GM12878 (cell line): Measurements from ENCODE around the gene PLB1. TPM values are rescaled to one million over a fixed set of nuclear protein-coding genes. Genes with fewer than 3 reads are reported as not detected.

Source experiments
- ATAC-seq: fragments of 200-7000 bp; cut with Tn5 transposase; 3 replicates; pipeline ENCODE4 v1.9.1; 2020; ENCODE audit warnings: mild to moderate bottlenecking, moderate library complexity
- BruUV-seq: library from RNA; stranded (reverse); fragments of 400-500 nt; replicated peaks from 2 replicates; lab custom pipeline; 2021; lab: Mats Ljungman, UMichigan
- CTCF ChIA-PET: fragments of 300-600 bp; sonication (Branson Sonifier 250); formaldehyde crosslinking; extraction: SDS; loops from one replicate; lab custom pipeline; 2021; ENCODE audit warnings: inconsistent platforms; lab: Yijun Ruan, JAX
- POLR2A ChIA-PET: fragments of 350-600 bp; formaldehyde crosslinking; extraction: SDS; loops from one replicate; lab custom pipeline; 2021; ENCODE audit warnings: inconsistent platforms; lab: Charles Lee
- RAD21 ChIA-PET: fragments of 300-600 bp; sonication (Branson Sonifier 250); formaldehyde crosslinking; loops from one replicate; lab custom pipeline; 2023; ENCODE audit warnings: antibody characterized with exemption; ENCODE audit not compliant: unreplicated experiment; lab: Charles Lee
- SMC1A ChIA-PET: fragments of 300-600 bp; sonication (Branson Sonifier 250); formaldehyde crosslinking; loops from one replicate; lab custom pipeline; 2023; ENCODE audit not compliant: unreplicated experiment, uncharacterized antibody; lab: Charles Lee
- DNase-seq: peaks from one replicate; pipeline ENCODE4 v3.0.0-alpha.2; 2011; ENCODE audit warnings: low read depth, low spot score
- FAIRE-seq: peaks from 3 replicates; lab custom pipeline; 2011; peaks lifted over from hg19 to GRCh38; lab: Jason Lieb, UNC
- H2AFZ ChIP-seq: 2 replicates; pipeline ENCODE4 v1.6.0; 2011; ENCODE audit warnings: low read depth, low read length, control low read depth; ENCODE audit not compliant: control insufficient read depth
- H3K27ac ChIP-seq: 2 replicates; pipeline ENCODE4 v1.5.1; 2011; ENCODE audit warnings: control low read depth; ENCODE audit not compliant: control insufficient read depth, insufficient read depth
- H3K27me3 ChIP-seq, 2 experiments: replicated peaks in 1 of 2; 2 replicates each; pipeline versions ENCODE4 v1.6.0 to v1.6.1; 2011; ENCODE audit warnings: low read length in 1 of 2; ENCODE audit not compliant: control insufficient read depth in 2 of 2, insufficient read depth in 2 of 2
- H3K36me3 ChIP-seq, 2 experiments: 2 replicates each; pipeline ENCODE4 v1.5.1; 2011; ENCODE audit warnings: low read length in 1 of 2; ENCODE audit not compliant: control insufficient read depth in 2 of 2, insufficient read depth in 2 of 2
- H3K4me1 ChIP-seq: 2 replicates; pipeline ENCODE4 v1.6.1; 2011; ENCODE audit warnings: mild to moderate bottlenecking, low read length, moderate library complexity, mixed read lengths; ENCODE audit not compliant: control insufficient read depth, insufficient read depth
- H3K4me2 ChIP-seq: 2 replicates; pipeline ENCODE4 v1.6.0; 2011; ENCODE audit warnings: control low read depth; ENCODE audit not compliant: control insufficient read depth, insufficient read depth
- H3K4me3 ChIP-seq: fragments of 200-600 bp; sonication (generic); 2 replicates; pipeline ENCODE4 v1.5.1; 2016
- H3K79me2 ChIP-seq: 2 replicates; pipeline ENCODE4 v1.6.0; 2011; ENCODE audit warnings: low read length; ENCODE audit not compliant: control insufficient read depth, insufficient read depth
- H3K9ac ChIP-seq: 2 replicates; pipeline ENCODE4 v1.8.0; 2011; ENCODE audit warnings: low read length, control low read depth, mixed read lengths; ENCODE audit not compliant: control insufficient read depth, insufficient read depth
- H3K9me3 ChIP-seq: replicated peaks from 3 replicates; pipeline ENCODE4 v1.5.1; 2011; ENCODE audit warnings: mild to moderate bottlenecking, low read length; ENCODE audit not compliant: control insufficient read depth, insufficient read depth
- H4K20me1 ChIP-seq: 2 replicates; pipeline ENCODE4 v1.6.0; 2011; ENCODE audit not compliant: control insufficient read depth, insufficient read depth
- ETV6 ChIP-seq, 2 experiments: fragments of 450-650 bp in 1 of 2; IDR thresholded peaks in 1 of 2; conservative IDR thresholded peaks in 1 of 2; 2 replicates each; pipeline ENCODE4 v1.6.1; 2014; ENCODE audit warnings: antibody characterized with exemption in 1 of 2, borderline replicate concordance in 1 of 2, low read depth in 1 of 2, mild to moderate bottlenecking in 1 of 2, moderate library complexity in 1 of 2
- SPI1 ChIP-seq: IDR thresholded peaks from 2 replicates; pipeline ENCODE4 v1.6.1; 2011; ENCODE audit warnings: low read depth, mild to moderate bottlenecking, low read length, moderate library complexity, borderline replicate concordance; ENCODE audit not compliant: insufficient read depth
- SREBF2 ChIP-seq: IDR thresholded peaks from 2 replicates; pipeline ENCODE4 v1.6.1; 2012; ENCODE audit warnings: mild to moderate bottlenecking, low read length
- TCF3 ChIP-seq: IDR thresholded peaks from 2 replicates; pipeline ENCODE4 v1.6.1; 2012; ENCODE audit warnings: low read depth, mild to moderate bottlenecking, low read length, borderline replicate concordance; ENCODE audit not compliant: insufficient read depth
- ZZZ3 ChIP-seq: IDR thresholded peaks from 2 replicates; pipeline ENCODE4 v1.6.1; 2011; ENCODE audit warnings: low read depth; ENCODE audit not compliant: control insufficient read depth, insufficient read length
- WGBS: methylation state at CpG from one replicate; pipeline ENCODE4 v1.1.6; 2016; ENCODE audit warnings: low lambda C conversion rate; ENCODE audit not compliant: insufficient replicate concordance, insufficient coverage; ENCODE audit errors: missing lambda C conversion rate; 5-methylcytosine and 5-hydroxymethylcytosine counted together
- in situ Hi-C: fragments of 300-500 bp; cut with MboI; formaldehyde crosslinking; loops from 9 replicates; pipeline ENCODE4 v1.14.3; 2018; ENCODE audit warnings: mixed read lengths
- intact Hi-C: fragments of 100-400 bp; cut with micrococcal nuclease; formaldehyde crosslinking; loops from one replicate; pipeline ENCODE4 v1.14.2; 2022; ENCODE audit not compliant: unreplicated experiment
- polyA plus RNA-seq, 11 experiments: library from polyadenylated mRNA; depleted of rRNA in 4 of 11; unstranded in 6 of 11; stranded (reverse) in 5 of 11; fragments of >200 nt; fragmentation: Nextera tagmentation in 4 of 11; fragmentation: Illumina TruSeq in 1 of 11; extraction: Ambion mirVana in 4 of 11; extraction: Trizol in 1 of 11; gene quantifications; 1 replicate in 1 of 11; 2 replicates in 10 of 11; pipeline versions ENCODE4 v1.2.1 to v1.2.3, GENCODE V29; 2011 to 2016; ENCODE audit warnings: inconsistent platforms in 2 of 11, missing spikeins in 2 of 11, low read depth in 1 of 11
- total RNA-seq, 4 experiments: library from RNA; depleted of rRNA in 3 of 4; stranded (reverse); fragments of >200 nt in 3 of 4; fragmentation: Illumina TruSeq in 1 of 4; extraction: Trizol in 1 of 4; gene quantifications; 2 replicates each; pipeline versions ENCODE4 v1.2.1 to v1.2.3, GENCODE V29; 2013 to 2021

PLB1 gene
- total and polyA plus RNA-seq, 10 of the 15 experiments (the other 5 are each of a cell fraction or from before 2014, with no cell fraction given), result 0.03 to 0.49 (median 0.28) TPM

DNA sequence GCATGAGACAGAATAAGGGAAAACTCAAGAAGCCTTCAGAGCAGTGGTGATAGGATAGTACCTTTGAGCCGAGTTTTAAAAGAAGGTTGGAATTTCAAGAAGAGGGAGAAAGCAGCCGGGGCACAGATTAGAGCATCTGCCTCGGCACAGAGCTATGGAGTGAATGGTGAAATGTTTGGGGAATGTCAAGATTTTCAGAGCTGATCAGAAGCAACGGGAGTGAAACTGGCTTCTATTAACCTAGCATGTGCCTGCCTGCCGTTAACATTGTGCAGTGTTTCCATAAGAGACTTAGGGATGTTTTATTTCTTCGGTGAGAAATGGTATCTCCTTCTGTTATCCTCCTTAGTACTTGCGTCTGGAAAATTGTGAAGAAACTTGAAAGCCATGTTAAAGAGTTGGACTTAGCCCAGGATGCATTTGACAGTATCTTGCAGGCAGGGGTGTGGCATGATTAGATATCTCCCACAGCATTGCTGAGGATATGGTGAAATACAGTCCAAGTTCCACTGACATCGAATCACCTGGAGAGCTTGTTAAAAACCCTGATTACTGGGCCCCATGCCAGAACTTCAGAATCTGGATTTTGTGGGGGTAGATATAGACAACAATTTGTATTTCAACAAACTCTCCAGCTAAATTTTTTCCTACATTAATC lies 158.9 kb downstream of the PLB1 start:
- ChIA-PET CTCF (interaction anchor here (0.7 kb wide), 1 partner anchor 60 kb away, joined by 3 read pairs; no protein-coding TSS in a partner anchor), RAD21 (no interaction called here), SMC1A (no interaction called here), POLR2A (interaction anchor here (0.9 kb wide), 1 partner anchor 97 kb away, joined by 3 read pairs; the partner anchor contains the start of gene PPP1CB)
- Histone ChIP-seq H3K36me3 (no peaks in the 10 kb centered on the region), H3K4me1 (peaks cover 6% of the 10 kb centered on the region), H3K27ac (no peak overlapping the region), H3K4me2 (no peak overlapping the region), H3K27me3 (no peaks in the 10 kb centered on the region), H3K4me3 (no peak overlapping the region), H4K20me1 (no peaks in the 10 kb centered on the region), H3K79me2 (no peaks in the 10 kb centered on the region), H3K9ac (no peak overlapping the region), H3K9me3 (no peaks in the 10 kb centered on the region), H2AFZ (no peak overlapping the region)
- no TSS peak for BruUV-seq
- ATAC-seq (no peak), FAIRE-seq (no peak), DNase-seq (no peak)
- TF ChIP-seq SPI1, result no peak
- no peak for TF ChIP-seq TCF3
- no peak for TF ChIP-seq ETV6 (conservative IDR thresholded peaks at IDR 0.05 in 1 of 2, IDR thresholded peaks at IDR 0.05 in 1 of 2; ENCODE audit: borderline replicate concordance in 1 of 2, low read depth in 1 of 2)
- TF ChIP-seq SREBF2, result no peak
- no peak for TF ChIP-seq ZZZ3
- intact Hi-C loops, result no loop called here
- 61% methylated on average over 8 of the region's 8 CpGs for WGBS
- in situ Hi-C loops, result no loop called here
